Stimulated activated CD4-positive, alpha-beta T cell treated with anti-CD3 and anti-CD28 coated beads, Interleukin-12 subunit alpha, Interleukin-12 subunit beta, amount 100 ng/mL, for 48 hours (primary cell): Measurements from ENCODE around the gene RABL6.
"Not testable (repeated sequence)": the region's sequence is repeated elsewhere in the genome, so short reads cannot be mapped to it uniquely, and the experiment has no call there.

Experiments
- DNase-seq, 3 donors: peaks; one replicate each; pipeline ENCODE4 v3.0.0-alpha.2; 2020; ENCODE audit warnings: low read depth in 2 of 3, low spot score in 1 of 3

The RABL6 gene

GRCh38 chr9:136856079-136856476 is 48.3 kb downstream of the RABL6 start:
- DNase-seq = no peak

GRCh38 chr9:136856541-136857141 is 48.9 kb downstream of the RABL6 start:
- DNase-seq = no peak

- no peak for DNase-seq
Measured at GRCh38 chr9:136857166-136857565, 49.4 kb downstream of the RABL6 start.

GRCh38 chr9:136857581-136858412 is 50.0 kb downstream of the RABL6 start:
- no peak for DNase-seq

GRCh38 chr9:136858452-136858843 is 50.7 kb downstream of the RABL6 start:
- no peak for DNase-seq

- DNase-seq = no peak
Measured at GRCh38 chr9:136858844-136859757, 51.4 kb downstream of the RABL6 start.

- DNase-seq = no peak
Measured at GRCh38 chr9:136860529-136860928, 52.8 kb downstream of the RABL6 start.

GRCh38 chr9:136860933-136861873 is 53.5 kb downstream of the RABL6 start:
- no peak for DNase-seq

GRCh38 chr9:136861874-136862457 is 54.2 kb downstream of the RABL6 start:
- no peak for DNase-seq

- DNase-seq = no peak
Measured at GRCh38 chr9:136862849-136863622, 55.3 kb downstream of the RABL6 start.

- no peak for DNase-seq
Measured at GRCh38 chr9:136863623-136864273, 56.0 kb downstream of the RABL6 start.

GRCh38 chr9:136865041-136865767 is 57.5 kb downstream of the RABL6 start:
- DNase-seq = no peak

GRCh38 chr9:136865768-136866103 is 58.0 kb downstream of the RABL6 start:
- no peak for DNase-seq

- not testable (repeated sequence) for DNase-seq
Measured at GRCh38 chr9:136866898-136867421, 59.2 kb downstream of the RABL6 start.

- DNase-seq = no peak
Measured at GRCh38 chr9:136867480-136867879, 59.7 kb downstream of the RABL6 start.

- no peak for DNase-seq
Measured at GRCh38 chr9:136867917-136868316, 60.2 kb downstream of the RABL6 start.

- no peak for DNase-seq
Measured at GRCh38 chr9:136868644-136869043, 60.9 kb downstream of the RABL6 start.

GRCh38 chr9:136869611-136870010 is 61.9 kb downstream of the RABL6 start:
- not testable (repeated sequence) for DNase-seq
